Skeletal muscle tissue (tissue), 4 donors: Measurements from ENCODE around the gene DCN. TPM values are rescaled to one million over a fixed set of nuclear protein-coding genes. Genes with fewer than 3 reads are reported as not detected.
"Not testable (repeated sequence)": the region's sequence is repeated elsewhere in the genome, so short reads cannot be mapped to it uniquely, and the experiment has no call there.

Source experiments
- H3K27ac ChIP-seq: one replicate; pipeline ENCODE4 v1.7.0; 2013; ENCODE audit warnings: mild to moderate bottlenecking, low read depth, low read length, inconsistent platforms
- H3K27me3 ChIP-seq, 3 donors: one replicate each; pipeline ENCODE4 v1.7.0; 2013; ENCODE audit warnings: low read length in 3 of 3; ENCODE audit not compliant: control insufficient read depth in 3 of 3, insufficient read depth in 3 of 3
- H3K36me3 ChIP-seq, 3 donors: one replicate each; pipeline ENCODE4 v1.7.0; 2013; ENCODE audit warnings: low read length in 3 of 3; ENCODE audit not compliant: control insufficient read depth in 3 of 3, insufficient read depth in 3 of 3
- H3K4me1 ChIP-seq, 3 donors: one replicate each; pipeline ENCODE4 v1.7.0; 2013; ENCODE audit warnings: low read length in 3 of 3, mild to moderate bottlenecking in 3 of 3; ENCODE audit not compliant: control insufficient read depth in 3 of 3, insufficient read depth in 3 of 3
- H3K4me3 ChIP-seq, 3 donors: one replicate each; pipeline ENCODE4 v1.7.0; 2013; ENCODE audit warnings: low read length in 3 of 3
- H3K9ac ChIP-seq, 3 donors: one replicate each; pipeline ENCODE4 v1.7.0; 2013; ENCODE audit warnings: low read length in 3 of 3, mild to moderate bottlenecking in 3 of 3, moderate library complexity in 2 of 3, low read depth in 1 of 3
- H3K9me3 ChIP-seq, 3 donors: one replicate each; pipeline ENCODE4 v1.7.0; 2013; ENCODE audit warnings: low read length in 3 of 3; ENCODE audit not compliant: control insufficient read depth in 3 of 3
- total RNA-seq: library from RNA; depleted of rRNA; stranded (reverse); fragments of >200 nt; gene quantifications from one replicate; pipeline ENCODE4 v1.2.3, GENCODE V29; 2014
- donor health status: Osteomylitis.

The DCN gene
- total RNA-seq, 1 donor from 2014 or later = 688 TPM

DNA sequence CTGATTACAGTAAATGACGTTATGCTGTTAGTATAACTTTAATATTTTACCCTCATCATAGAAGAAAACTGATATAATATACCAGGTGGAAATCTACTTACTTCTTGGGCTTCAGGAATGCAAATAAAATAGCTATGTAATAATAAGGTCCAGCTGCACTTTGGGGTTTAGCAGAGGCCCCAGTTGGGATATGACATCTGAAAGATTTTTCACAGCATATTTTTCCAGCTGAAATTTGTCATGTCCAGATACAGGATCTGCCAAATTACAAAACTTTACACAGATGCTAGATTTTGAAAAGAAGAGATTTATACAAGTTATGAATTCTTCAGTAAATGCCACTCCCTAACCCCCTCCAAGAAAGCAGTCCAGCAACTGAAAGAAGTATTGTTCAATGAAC lies 29.2 kb upstream of the DCN start:
- Histone ChIP-seq H3K9me3 (no peaks in the 10 kb centered on the region), H3K27me3 (no peaks in the 10 kb centered on the region), H3K9ac (no peak overlapping the region), H3K4me1 (no peaks in the 10 kb centered on the region), H3K36me3 (no peaks in the 10 kb centered on the region), H3K4me3 (no peak overlapping the region), H3K27ac (no peak overlapping the region)

GRCh38 chr12:91210618-91211017 lies 28.0 kb upstream of the DCN start:
- H3K9me3 ChIP-seq = no peaks in the 10 kb centered on the region
- H3K27ac ChIP-seq = no peak overlapping the region
- H3K9ac ChIP-seq = no peak overlapping the region
- no peaks in the 10 kb centered on the region for H3K36me3 ChIP-seq
- H3K27me3 ChIP-seq = no peaks in the 10 kb centered on the region
- no peak overlapping the region for H3K4me3 ChIP-seq
- no peaks in the 10 kb centered on the region for H3K4me1 ChIP-seq

DNA sequence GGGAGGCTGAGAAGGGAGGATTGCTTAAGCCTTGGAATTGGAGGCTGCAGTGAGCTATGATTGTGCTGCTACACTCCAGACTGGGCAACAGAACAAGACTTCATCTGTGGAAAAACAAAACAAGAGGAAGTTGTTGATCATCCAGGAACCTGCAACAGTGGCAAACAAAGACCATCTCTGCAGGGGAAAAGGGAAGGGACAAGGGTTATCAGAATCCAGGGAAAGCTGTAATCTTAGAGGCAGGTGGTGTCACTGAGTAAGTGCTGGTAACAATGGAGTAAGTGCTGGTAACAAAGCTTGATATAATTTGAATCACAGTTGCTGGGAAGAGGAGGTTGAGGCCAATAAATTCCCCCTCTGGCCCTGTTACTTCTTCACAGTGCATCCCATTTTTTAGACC lies 27.5 kb upstream of the DCN start:
- Histone ChIP-seq H3K27me3 (no peaks in the 10 kb centered on the region), H3K36me3 (no peaks in the 10 kb centered on the region), H3K9me3 (no peaks in the 10 kb centered on the region), H3K9ac (no peak overlapping the region), H3K4me3 (no peak overlapping the region), H3K27ac (no peak overlapping the region), H3K4me1 (no peaks in the 10 kb centered on the region)

DNA sequence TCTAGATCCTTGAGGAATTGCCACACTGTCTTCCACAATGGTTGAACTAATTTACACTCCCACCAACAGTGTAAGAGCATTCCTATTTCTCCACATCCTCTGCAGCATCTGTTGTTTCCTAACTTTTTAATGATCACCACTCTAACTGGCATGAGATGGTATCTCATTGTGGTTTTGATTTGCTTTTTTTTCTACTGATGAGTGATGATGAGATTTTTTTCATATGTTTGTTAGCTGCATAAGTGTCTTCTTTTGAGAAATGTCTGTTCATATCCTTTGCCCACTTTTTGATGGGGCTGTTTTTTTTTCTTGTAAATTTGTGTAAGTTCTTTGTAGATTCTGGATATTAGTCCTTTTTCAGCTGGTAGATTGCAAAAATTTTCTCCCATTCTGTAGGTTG lies 24.7 kb upstream of the DCN start:
- H3K27ac ChIP-seq, H3K27me3 ChIP-seq, H3K4me3 ChIP-seq, H3K9me3 ChIP-seq, H3K9ac ChIP-seq, H3K36me3 ChIP-seq, H3K4me1 ChIP-seq: not testable (repeated sequence)

DNA sequence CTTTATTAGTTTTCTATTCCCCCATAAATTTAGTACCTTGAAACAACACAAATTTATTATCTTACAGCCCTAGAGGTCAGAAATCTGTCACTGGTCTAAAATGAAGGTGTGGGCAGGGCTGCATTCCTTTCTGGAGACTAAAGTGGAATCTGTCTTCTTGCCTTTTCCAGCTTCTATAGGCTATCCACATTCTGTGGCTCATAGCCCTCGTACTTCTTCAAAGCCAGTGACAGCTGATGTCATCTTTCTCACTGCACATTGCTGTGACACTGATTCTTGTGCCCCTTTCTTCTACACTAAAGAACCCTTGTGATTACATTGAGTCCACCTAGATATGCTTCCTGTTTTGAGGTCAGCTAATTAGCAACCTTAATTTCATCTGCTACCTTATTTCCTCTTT lies 23.2 kb upstream of the DCN start:
- H3K9me3 ChIP-seq = no peaks in the 10 kb centered on the region
- no peaks in the 10 kb centered on the region for H3K4me1 ChIP-seq
- H3K9ac ChIP-seq = no peak overlapping the region

DNA sequence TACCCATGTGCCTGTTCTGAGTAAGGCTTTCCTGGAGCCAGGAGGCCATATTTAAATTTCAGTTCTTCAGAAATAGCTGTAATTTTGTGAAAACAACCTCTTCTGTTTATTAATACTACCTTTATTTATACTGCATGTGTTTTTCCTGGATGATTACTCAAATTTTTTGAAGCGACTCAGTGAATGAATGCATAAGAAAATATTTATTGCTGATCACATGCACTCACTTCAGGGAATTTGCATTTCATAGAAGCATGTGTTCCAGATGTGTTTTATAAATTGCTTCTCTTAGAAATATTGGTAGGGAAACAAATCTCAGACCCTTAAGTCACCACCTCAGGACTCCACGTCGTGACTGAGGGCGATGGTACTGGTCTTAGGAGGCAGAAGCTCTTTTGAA lies 21.8 kb upstream of the DCN start:
- no peaks in the 10 kb centered on the region for H3K27me3 ChIP-seq
- H3K4me3 ChIP-seq = no peak overlapping the region
- no peak overlapping the region for H3K9ac ChIP-seq
- no peak overlapping the region for H3K27ac ChIP-seq
- no peaks in the 10 kb centered on the region for H3K36me3 ChIP-seq
- no peaks in the 10 kb centered on the region for H3K4me1 ChIP-seq
- H3K9me3 ChIP-seq = no peaks in the 10 kb centered on the region

More for the DNA sequence above, 23.2 kb upstream of the DCN start:
- Histone ChIP-seq H3K27me3 (no peaks in the 10 kb centered on the region), H3K4me3 (no peak overlapping the region), H3K27ac (no peak overlapping the region), H3K36me3 (no peaks in the 10 kb centered on the region)

DNA sequence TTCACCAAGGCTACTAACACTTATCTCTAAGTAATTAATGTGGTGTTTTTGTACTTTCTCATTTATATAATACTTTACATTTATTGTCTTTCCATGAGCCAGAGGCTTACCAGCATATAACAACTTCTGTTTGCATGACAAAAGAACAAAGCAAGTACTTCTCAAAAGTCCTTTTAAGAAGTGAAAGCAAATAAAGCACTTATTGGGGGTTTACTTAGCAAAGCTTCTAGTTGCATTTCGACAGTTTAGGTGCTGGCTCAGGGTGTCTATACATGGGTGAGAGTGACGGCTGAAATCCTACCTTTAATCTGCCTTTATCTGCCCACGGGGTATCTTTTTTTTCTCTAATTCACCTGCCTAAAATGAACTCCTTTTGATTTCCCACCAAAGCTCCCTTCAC lies 21.0 kb upstream of the DCN start:
- no peaks in the 10 kb centered on the region for H3K27me3 ChIP-seq
- no peak overlapping the region for H3K9ac ChIP-seq
- H3K27ac ChIP-seq = no peak overlapping the region
- no peak overlapping the region for H3K4me3 ChIP-seq
- no peaks in the 10 kb centered on the region for H3K4me1 ChIP-seq
- H3K9me3 ChIP-seq = no peaks in the 10 kb centered on the region
- H3K36me3 ChIP-seq = no peaks in the 10 kb centered on the region

- no peaks in the 10 kb centered on the region for H3K27me3 ChIP-seq
- no peaks in the 10 kb centered on the region for H3K36me3 ChIP-seq
- no peak overlapping the region for H3K9ac ChIP-seq
- H3K27ac ChIP-seq = no peak overlapping the region
- no peaks in the 10 kb centered on the region for H3K4me1 ChIP-seq
- no peaks in the 10 kb centered on the region for H3K9me3 ChIP-seq
- H3K4me3 ChIP-seq = no peak overlapping the region
These were observed 19.8 kb upstream of the DCN start for GRCh38 chr12:91202390-91202789.

GRCh38 chr12:91196436-91196835 lies 13.8 kb upstream of the DCN start:
- Histone ChIP-seq H3K27me3 (no peaks in the 10 kb centered on the region), H3K9me3 (no peaks in the 10 kb centered on the region), H3K9ac (no peak overlapping the region), H3K4me1 (no peaks in the 10 kb centered on the region), H3K36me3 (no peaks in the 10 kb centered on the region), H3K27ac (no peak overlapping the region), H3K4me3 (no peak overlapping the region)

DNA sequence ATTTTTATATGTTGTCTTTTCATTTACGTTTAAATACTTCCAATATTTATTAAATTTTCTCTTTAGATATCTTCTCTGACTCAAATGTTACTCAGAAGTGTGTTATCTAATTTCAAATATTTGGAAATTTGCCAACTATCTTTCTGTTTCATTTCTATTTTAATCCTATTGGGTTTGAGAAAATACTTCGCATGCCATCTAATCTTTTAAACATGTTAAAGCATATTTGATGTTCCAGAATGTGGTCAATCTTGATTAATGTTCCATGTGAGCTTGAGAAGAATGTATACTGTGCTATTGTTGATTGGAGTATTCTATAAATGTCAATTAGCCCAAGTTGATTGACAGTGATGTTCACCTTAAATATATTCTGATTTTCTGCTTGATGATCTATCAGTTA lies 11.9 kb upstream of the DCN start:
- Histone ChIP-seq H3K36me3 (no peaks in the 10 kb centered on the region), H3K9ac (no peak overlapping the region), H3K4me3 (no peak overlapping the region), H3K4me1 (no peaks in the 10 kb centered on the region), H3K27me3 (no peaks in the 10 kb centered on the region), H3K9me3 (no peaks in the 10 kb centered on the region), H3K27ac (no peak overlapping the region)

DNA sequence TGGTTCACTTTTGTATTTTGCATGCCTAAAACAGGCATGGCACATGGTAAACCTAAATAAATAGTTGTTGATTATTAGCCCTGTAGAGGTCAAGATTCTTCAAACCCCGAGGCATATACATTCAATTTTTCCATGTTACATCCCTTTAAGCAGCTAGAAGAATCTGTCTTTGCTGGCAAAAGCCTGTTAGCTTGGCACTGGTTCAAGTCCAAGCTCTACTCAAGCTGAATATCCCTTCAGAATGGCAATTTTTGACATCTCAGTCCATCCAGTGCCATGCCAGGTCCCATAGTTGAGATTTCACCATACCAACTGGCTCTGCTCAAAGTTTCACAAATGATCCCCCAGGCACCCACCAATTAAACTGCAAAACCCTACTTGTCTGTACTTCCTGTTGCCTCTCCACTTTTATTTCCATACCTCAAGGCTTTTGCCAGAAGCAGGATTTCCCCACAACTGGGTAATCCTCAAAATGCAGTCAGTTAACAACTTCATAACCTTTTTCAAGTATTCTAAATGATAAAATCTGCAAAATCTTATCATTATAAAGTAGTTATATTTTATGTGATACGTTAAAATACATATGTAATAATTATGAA lies 9.0 kb upstream of the DCN start:
- H3K27me3 ChIP-seq = no peaks in the 10 kb centered on the region
- no peaks in the 10 kb centered on the region for H3K9me3 ChIP-seq
- H3K4me3 ChIP-seq = no peak overlapping the region
- no peak overlapping the region for H3K9ac ChIP-seq
- no peaks in the 10 kb centered on the region for H3K4me1 ChIP-seq
- H3K36me3 ChIP-seq = no peaks in the 10 kb centered on the region
- no peak overlapping the region for H3K27ac ChIP-seq
